Ishikawa (cell line): Measurements from ENCODE around the gene EDARADD.

ENCODE experiments used
- CEBPB ChIP-seq: IDR thresholded peaks from 2 replicates; pipeline ENCODE4 v1.6.1; 2012
- CREB1 ChIP-seq: IDR thresholded peaks from 2 replicates; pipeline ENCODE4 v1.6.1; 2012; ENCODE audit warnings: low read depth
- EGR1 ChIP-seq: IDR thresholded peaks from 2 replicates; pipeline ENCODE4 v1.6.1; 2012
- EP300 ChIP-seq: IDR thresholded peaks from 2 replicates; pipeline ENCODE4 v1.6.1; 2012; ENCODE audit warnings: borderline replicate concordance
- FOXM1 ChIP-seq: IDR thresholded peaks from 2 replicates; pipeline ENCODE4 v1.6.1; 2012; ENCODE audit warnings: low read depth, borderline replicate concordance
- MAX ChIP-seq: IDR thresholded peaks from 2 replicates; pipeline ENCODE4 v1.6.1; 2012
- NFIC ChIP-seq: IDR thresholded peaks from 2 replicates; pipeline ENCODE4 v1.6.1; 2012
- RAD21 ChIP-seq: IDR thresholded peaks from 2 replicates; pipeline ENCODE4 v1.6.1; 2012; ENCODE audit warnings: low read depth
- TAF1 ChIP-seq: IDR thresholded peaks from 2 replicates; pipeline ENCODE4 v1.6.1; 2012; ENCODE audit warnings: low read depth, mild to moderate bottlenecking
- TEAD4 ChIP-seq: IDR thresholded peaks from 2 replicates; pipeline ENCODE4 v1.6.1; 2012
- YY1 ChIP-seq: IDR thresholded peaks from 2 replicates; pipeline ENCODE4 v1.6.1; 2012; ENCODE audit warnings: low read depth
- ZBTB7A ChIP-seq: IDR thresholded peaks from 2 replicates; pipeline ENCODE4 v1.6.1; 2012; ENCODE audit warnings: low read depth
- TF ChIP-seq, protein P1 (sequence below): IDR thresholded peaks from 2 replicates; pipeline ENCODE4 v1.6.1; 2012; ENCODE audit warnings: low read depth, mild to moderate bottlenecking
- TF ChIP-seq, protein P2 (sequence below): IDR thresholded peaks from 2 replicates; pipeline ENCODE4 v1.6.1; 2012

DNA sequence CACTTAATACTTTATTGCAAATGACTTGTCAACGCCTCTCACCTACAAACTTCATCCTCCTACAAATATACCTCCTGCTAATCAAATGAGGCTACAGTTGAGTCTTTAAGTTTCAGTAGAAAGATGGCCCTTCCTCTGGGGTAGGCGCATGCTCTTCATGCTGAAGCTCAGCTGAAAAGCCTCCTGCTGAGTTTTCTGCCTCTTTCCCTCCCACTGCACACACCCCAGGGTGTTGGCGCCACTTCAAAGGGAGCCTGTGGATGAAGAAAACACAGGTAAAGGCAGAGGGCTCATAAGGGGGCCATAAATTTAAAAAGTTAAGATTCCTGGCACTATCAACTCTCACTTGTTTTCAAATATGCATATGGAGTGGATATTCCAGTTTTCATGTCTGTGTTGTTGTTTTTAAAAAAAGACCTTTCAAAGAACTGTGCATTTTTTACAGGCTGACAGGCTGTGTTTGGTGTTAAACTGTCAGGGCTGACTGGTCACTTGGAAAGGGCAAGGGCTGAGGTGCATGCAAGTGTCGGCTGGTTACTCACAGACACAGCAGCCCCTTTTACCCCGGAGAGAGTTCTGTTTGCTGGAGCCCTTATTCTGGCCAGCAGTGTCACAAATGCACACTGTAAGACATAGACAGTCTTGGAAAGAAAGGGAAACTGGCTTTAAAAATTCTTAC, 86.8 kb downstream of the EDARADD start:
- TF ChIP-seq NFIC (peak; percentile 99), EGR1 (no peak), EP300 (peak; percentile 87), CEBPB (peak; percentile 56), RAD21 (0 out of 2 replicates have a peak, but pooled peaks have one; percentile 0), TEAD4 (peak; percentile 75), YY1 (peak; percentile 36; the same call in 1 of the 2 replicates), TAF1 (no peak), MAX (peak; percentile 62), CREB1 (no peak), ZBTB7A (no peak), FOXM1 (peak; percentile 76; the same call in 1 of the 2 replicates)
- TF ChIP-seq, protein P1, sequence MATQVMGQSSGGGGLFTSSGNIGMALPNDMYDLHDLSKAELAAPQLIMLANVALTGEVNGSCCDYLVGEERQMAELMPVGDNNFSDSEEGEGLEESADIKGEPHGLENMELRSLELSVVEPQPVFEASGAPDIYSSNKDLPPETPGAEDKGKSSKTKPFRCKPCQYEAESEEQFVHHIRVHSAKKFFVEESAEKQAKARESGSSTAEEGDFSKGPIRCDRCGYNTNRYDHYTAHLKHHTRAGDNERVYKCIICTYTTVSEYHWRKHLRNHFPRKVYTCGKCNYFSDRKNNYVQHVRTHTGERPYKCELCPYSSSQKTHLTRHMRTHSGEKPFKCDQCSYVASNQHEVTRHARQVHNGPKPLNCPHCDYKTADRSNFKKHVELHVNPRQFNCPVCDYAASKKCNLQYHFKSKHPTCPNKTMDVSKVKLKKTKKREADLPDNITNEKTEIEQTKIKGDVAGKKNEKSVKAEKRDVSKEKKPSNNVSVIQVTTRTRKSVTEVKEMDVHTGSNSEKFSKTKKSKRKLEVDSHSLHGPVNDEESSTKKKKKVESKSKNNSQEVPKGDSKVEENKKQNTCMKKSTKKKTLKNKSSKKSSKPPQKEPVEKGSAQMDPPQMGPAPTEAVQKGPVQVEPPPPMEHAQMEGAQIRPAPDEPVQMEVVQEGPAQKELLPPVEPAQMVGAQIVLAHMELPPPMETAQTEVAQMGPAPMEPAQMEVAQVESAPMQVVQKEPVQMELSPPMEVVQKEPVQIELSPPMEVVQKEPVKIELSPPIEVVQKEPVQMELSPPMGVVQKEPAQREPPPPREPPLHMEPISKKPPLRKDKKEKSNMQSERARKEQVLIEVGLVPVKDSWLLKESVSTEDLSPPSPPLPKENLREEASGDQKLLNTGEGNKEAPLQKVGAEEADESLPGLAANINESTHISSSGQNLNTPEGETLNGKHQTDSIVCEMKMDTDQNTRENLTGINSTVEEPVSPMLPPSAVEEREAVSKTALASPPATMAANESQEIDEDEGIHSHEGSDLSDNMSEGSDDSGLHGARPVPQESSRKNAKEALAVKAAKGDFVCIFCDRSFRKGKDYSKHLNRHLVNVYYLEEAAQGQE: no peak
- TF ChIP-seq, protein P2, sequence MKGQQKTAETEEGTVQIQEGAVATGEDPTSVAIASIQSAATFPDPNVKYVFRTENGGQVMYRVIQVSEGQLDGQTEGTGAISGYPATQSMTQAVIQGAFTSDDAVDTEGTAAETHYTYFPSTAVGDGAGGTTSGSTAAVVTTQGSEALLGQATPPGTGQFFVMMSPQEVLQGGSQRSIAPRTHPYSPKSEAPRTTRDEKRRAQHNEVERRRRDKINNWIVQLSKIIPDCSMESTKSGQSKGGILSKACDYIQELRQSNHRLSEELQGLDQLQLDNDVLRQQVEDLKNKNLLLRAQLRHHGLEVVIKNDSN: no peak
